ENCODE measurements around the gene ALDH3A1. TPM values are rescaled to one million over a fixed set of nuclear protein-coding genes. Genes with fewer than 3 reads are reported as not detected.

ALDH3A1 gene
- total RNA-seq, 2 experiments from 2014 or later = not detected

DNA sequence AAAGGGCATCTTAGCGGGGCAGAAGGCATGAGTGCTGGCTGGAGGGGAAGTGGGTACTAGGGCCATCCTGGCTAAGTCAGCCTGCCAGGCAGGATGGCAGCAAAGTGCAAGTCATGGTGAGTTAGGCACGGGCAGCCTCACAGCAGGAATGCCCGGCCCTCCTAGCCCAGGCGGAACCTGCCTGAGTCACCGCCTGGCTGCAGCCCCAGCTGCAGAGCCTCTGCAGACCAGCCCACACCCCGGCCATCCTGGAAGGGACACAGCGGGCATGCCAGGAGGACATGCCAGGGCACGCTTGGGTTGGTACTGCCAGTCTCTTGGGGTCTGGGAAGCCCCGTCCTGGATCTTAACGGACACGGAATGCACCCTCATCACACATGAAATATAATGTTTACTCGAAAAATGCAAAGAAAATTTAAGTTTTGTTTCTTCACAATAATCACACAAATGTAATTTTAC, 5.0 kb upstream of the ALDH3A1 start:
- Mint-ChIP-seq H3K9me3 (no peaks in the 10 kb centered on the region), H3K27me3 (peaks cover 14% of the 10 kb centered on the region), H3K27ac (no peak overlapping the region), H3K36me3 (ENCODE audit: low read depth) (no peaks in the 10 kb centered on the region), H3K4me1 (ENCODE audit: low read depth) (no peaks in the 10 kb centered on the region), H3K4me3 (no peak overlapping the region)
- intact Hi-C loops (cut with DNase I, micrococcal nuclease) = no loop called here
- peaks cover 0 to 5% of the 10 kb centered on the region in 2 experiments for H3K27me3 ChIP-seq (ENCODE audit: control insufficient read depth in 1 of 2, insufficient read depth in 2 of 2, low read length in 2 of 2)
- DNase-seq = peak in 2 of 14 experiments; percentile 56 to 64
- H3K27ac ChIP-seq (ENCODE audit: low read depth in 1 of 2, low read length in 2 of 2) = no peak overlapping the region
- POLR2A ChIA-PET = interaction anchor here (1.5 kb wide), 1 partner anchor 10 kb away, joined by 4 read pairs; no protein-coding TSS in a partner anchor
- no peaks in the 10 kb centered on the region for H3K9me3 ChIP-seq (ENCODE audit: control insufficient read depth in 1 of 2, insufficient read depth in 1 of 2, low read length in 2 of 2)
- no peaks in the 10 kb centered on the region for H3K36me3 ChIP-seq (ENCODE audit: insufficient read depth, low read length)
- no peaks in the 10 kb centered on the region for H3K4me1 ChIP-seq (ENCODE audit: insufficient read depth, low read length)
- CTCF ChIA-PET = interaction anchor here (1.3 kb wide), 1 partner anchor 8 kb away, joined by 4 read pairs; no protein-coding TSS in a partner anchor
- no peak overlapping the region for H3K4me3 ChIP-seq (ENCODE audit: low read length)
- no peak for ATAC-seq (ENCODE audit: poor library complexity)
- TF ChIP-seq CTCF (IDR thresholded peaks at IDR 0.05) = no peak

DNA sequence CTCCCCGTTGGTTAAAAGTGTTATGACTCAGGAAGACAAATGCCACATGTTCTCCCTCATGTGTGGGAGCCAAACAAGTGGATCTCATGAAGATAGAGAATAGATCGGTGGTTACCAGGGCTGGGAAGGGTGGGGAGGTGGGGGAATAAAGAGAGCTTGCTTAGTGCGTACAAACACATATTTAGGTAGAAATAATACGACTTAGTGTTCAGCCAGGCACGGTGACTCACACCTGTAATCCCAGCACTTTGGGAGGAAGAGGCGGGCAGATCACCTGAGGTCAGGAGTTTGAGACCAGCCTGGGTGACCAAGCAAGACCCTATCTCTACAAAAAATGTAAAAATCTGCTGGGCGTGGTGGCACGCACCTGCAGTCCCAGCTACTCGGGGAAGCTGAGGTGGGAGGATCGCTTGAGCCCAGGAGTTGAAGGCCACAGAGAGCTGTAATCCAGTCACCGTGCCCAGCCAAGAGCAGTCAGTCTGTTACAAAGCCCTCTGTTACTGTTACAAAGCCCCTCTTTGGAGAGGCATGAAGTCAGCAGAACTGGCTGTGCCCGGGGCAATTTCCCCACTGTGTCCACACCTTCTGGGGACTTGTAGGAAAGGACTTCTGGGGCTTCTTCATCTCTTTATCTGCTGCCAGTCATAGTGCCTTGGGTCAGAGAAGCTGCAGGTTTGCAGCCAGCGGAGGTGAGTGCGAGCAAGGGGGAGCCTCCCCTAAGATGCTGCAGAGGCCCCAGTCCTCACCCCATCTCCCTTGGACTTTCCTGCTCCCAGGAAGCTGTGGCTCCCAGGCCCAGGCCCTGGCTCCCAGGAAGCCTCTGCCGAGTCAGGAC, 4.3 kb upstream of the ALDH3A1 start:
- ChIA-PET POLR2A (interaction anchor here (1.5 kb wide), 1 partner anchor 10 kb away, joined by 4 read pairs; no protein-coding TSS in a partner anchor), CTCF (no interaction called here)
- H3K4me3 Mint-ChIP-seq = no peak overlapping the region
- intact Hi-C loops (cut with DNase I, micrococcal nuclease) = no loop called here
- H3K4me3 ChIP-seq (ENCODE audit: low read length) = no peak overlapping the region
- no peaks in the 10 kb centered on the region for H3K4me1 Mint-ChIP-seq (ENCODE audit: low read depth)
- peaks cover 14% of the 10 kb centered on the region for H3K27me3 Mint-ChIP-seq
- H3K9me3 ChIP-seq (ENCODE audit: control insufficient read depth in 1 of 2, insufficient read depth in 1 of 2, low read length in 2 of 2) = no peaks in the 10 kb centered on the region
- no peaks in the 10 kb centered on the region for H3K9me3 Mint-ChIP-seq
- ATAC-seq (ENCODE audit: poor library complexity) = no peak
- H3K27me3 ChIP-seq (ENCODE audit: control insufficient read depth in 1 of 2, insufficient read depth in 2 of 2, low read length in 2 of 2) = peaks cover 0 to 2% of the 10 kb centered on the region in 2 experiments
- no peak overlapping the region for H3K27ac Mint-ChIP-seq
- H3K27ac ChIP-seq (ENCODE audit: low read depth in 1 of 2, low read length in 2 of 2) = no peak overlapping the region
- no peak for DNase-seq
- no peak for TF ChIP-seq CTCF (IDR thresholded peaks at IDR 0.05)
- no peaks in the 10 kb centered on the region for H3K36me3 Mint-ChIP-seq (ENCODE audit: low read depth)
- H3K4me1 ChIP-seq (ENCODE audit: insufficient read depth, low read length) = no peaks in the 10 kb centered on the region
- no peaks in the 10 kb centered on the region for H3K36me3 ChIP-seq (ENCODE audit: insufficient read depth, low read length)

- Mint-ChIP-seq H3K27ac (no peak overlapping the region), H3K9me3 (no peaks in the 10 kb centered on the region), H3K36me3 (ENCODE audit: low read depth) (no peaks in the 10 kb centered on the region), H3K4me3 (no peak overlapping the region), H3K4me1 (ENCODE audit: low read depth) (peaks cover 7% of the 10 kb centered on the region), H3K27me3 (peaks cover 8% of the 10 kb centered on the region)
- Histone ChIP-seq H3K27ac (ENCODE audit: low read depth in 1 of 2, low read length in 2 of 2) (no peak overlapping the region), H3K4me3 (ENCODE audit: low read length) (no peak overlapping the region), H3K4me1 (ENCODE audit: insufficient read depth, low read length) (no peaks in the 10 kb centered on the region), H3K36me3 (ENCODE audit: insufficient read depth, low read length) (no peaks in the 10 kb centered on the region), H3K27me3 (ENCODE audit: control insufficient read depth in 1 of 2, insufficient read depth in 2 of 2, low read length in 2 of 2) (no peaks in the 10 kb centered on the region), H3K9me3 (ENCODE audit: control insufficient read depth in 1 of 2, insufficient read depth in 1 of 2, low read length in 2 of 2) (no peaks in the 10 kb centered on the region)
- POLR2A ChIA-PET = no interaction called here
- ATAC-seq (ENCODE audit: poor library complexity) = no peak
- intact Hi-C loops (cut with DNase I, micrococcal nuclease) = no loop called here
- no peak for DNase-seq
- TF ChIP-seq CTCF (IDR thresholded peaks at IDR 0.05) = no peak
- CTCF ChIA-PET = interaction anchor here (0.7 kb wide), 1 partner anchor 147 kb away, joined by 3 read pairs; no protein-coding TSS in a partner anchor
Observed at GRCh38 chr17:19750835-19751234, 2.7 kb upstream of the ALDH3A1 start.
